ENCODE measurements around the gene LPCAT2. TPM values are rescaled to one million over a fixed set of nuclear protein-coding genes. Genes with fewer than 3 reads are reported as not detected.

LPCAT2 gene
- total RNA-seq, 1 experiment from 2014 or later = 25.2 TPM

- no peaks in the 10 kb centered on the region for H3K36me3 ChIP-seq (ENCODE audit: control insufficient read depth, insufficient read depth, low read length)
- H3K27me3 ChIP-seq (replicated peaks; ENCODE audit: control insufficient read depth, insufficient read depth, low read length) = no peaks in the 10 kb centered on the region
- no peaks in the 10 kb centered on the region for H3K36me3 Mint-ChIP-seq (ENCODE audit: insufficient read depth, unreplicated experiment)
- intact Hi-C loops (cut with micrococcal nuclease; ENCODE audit: unreplicated experiment) = no loop called here
- CTCF ChIA-PET = no interaction called here
- no TSS peak for BruUV-seq (replicated peaks)
- no peaks in the 10 kb centered on the region for H3K9me3 Mint-ChIP-seq (ENCODE audit: unreplicated experiment)
- no peaks in the 10 kb centered on the region for H3K9me3 ChIP-seq
- no peak overlapping the region for H3K27ac Mint-ChIP-seq (ENCODE audit: unreplicated experiment)
- H3K4me3 Mint-ChIP-seq (ENCODE audit: unreplicated experiment) = no peak overlapping the region
- POLR2A ChIA-PET = no interaction called here
- peaks cover 6% of the 10 kb centered on the region for H3K4me1 Mint-ChIP-seq (ENCODE audit: low read depth, unreplicated experiment)
- H3K4me3 ChIP-seq (ENCODE audit: low read depth, low read length) = no peak overlapping the region
- H3K27me3 Mint-ChIP-seq (ENCODE audit: insufficient read depth, unreplicated experiment) = peaks cover 18% of the 10 kb centered on the region
- DNase-seq = no peak
- no peaks in the 10 kb centered on the region for H3K4me1 ChIP-seq
- no peak for TF ChIP-seq CTCF (IDR thresholded peaks at IDR 0.05; ENCODE audit: insufficient read depth in 1 of 2, low read depth in 1 of 2, low read length in 1 of 2, severe bottlenecking in 1 of 2, unreplicated experiment in 1 of 2)
These were observed 27.8 kb upstream of the LPCAT2 start for GRCh38 chr16:55481023-55481422.

- H3K27me3 ChIP-seq (replicated peaks; ENCODE audit: control insufficient read depth, insufficient read depth, low read length) = no peaks in the 10 kb centered on the region
- no peak for DNase-seq
- ChIA-PET POLR2A (no interaction called here), CTCF (no interaction called here)
- H3K4me3 ChIP-seq (ENCODE audit: low read depth, low read length) = no peak overlapping the region
- Mint-ChIP-seq H3K36me3 (ENCODE audit: insufficient read depth, unreplicated experiment) (no peaks in the 10 kb centered on the region), H3K27me3 (ENCODE audit: insufficient read depth, unreplicated experiment) (peaks cover 18% of the 10 kb centered on the region), H3K4me1 (ENCODE audit: low read depth, unreplicated experiment) (peaks cover 6% of the 10 kb centered on the region), H3K27ac (ENCODE audit: unreplicated experiment) (no peak overlapping the region), H3K9me3 (ENCODE audit: unreplicated experiment) (no peaks in the 10 kb centered on the region), H3K4me3 (ENCODE audit: unreplicated experiment) (no peak overlapping the region)
- H3K9me3 ChIP-seq = no peaks in the 10 kb centered on the region
- no peak for TF ChIP-seq CTCF (IDR thresholded peaks at IDR 0.05; ENCODE audit: insufficient read depth in 1 of 2, low read depth in 1 of 2, low read length in 1 of 2, severe bottlenecking in 1 of 2, unreplicated experiment in 1 of 2)
- intact Hi-C loops (cut with micrococcal nuclease; ENCODE audit: unreplicated experiment) = no loop called here
- H3K4me1 ChIP-seq = no peaks in the 10 kb centered on the region
- no TSS peak for BruUV-seq (replicated peaks)
- H3K36me3 ChIP-seq (ENCODE audit: control insufficient read depth, insufficient read depth, low read length) = no peaks in the 10 kb centered on the region
These were observed 26.8 kb upstream of the LPCAT2 start for GRCh38 chr16:55482056-55482455.

DNA sequence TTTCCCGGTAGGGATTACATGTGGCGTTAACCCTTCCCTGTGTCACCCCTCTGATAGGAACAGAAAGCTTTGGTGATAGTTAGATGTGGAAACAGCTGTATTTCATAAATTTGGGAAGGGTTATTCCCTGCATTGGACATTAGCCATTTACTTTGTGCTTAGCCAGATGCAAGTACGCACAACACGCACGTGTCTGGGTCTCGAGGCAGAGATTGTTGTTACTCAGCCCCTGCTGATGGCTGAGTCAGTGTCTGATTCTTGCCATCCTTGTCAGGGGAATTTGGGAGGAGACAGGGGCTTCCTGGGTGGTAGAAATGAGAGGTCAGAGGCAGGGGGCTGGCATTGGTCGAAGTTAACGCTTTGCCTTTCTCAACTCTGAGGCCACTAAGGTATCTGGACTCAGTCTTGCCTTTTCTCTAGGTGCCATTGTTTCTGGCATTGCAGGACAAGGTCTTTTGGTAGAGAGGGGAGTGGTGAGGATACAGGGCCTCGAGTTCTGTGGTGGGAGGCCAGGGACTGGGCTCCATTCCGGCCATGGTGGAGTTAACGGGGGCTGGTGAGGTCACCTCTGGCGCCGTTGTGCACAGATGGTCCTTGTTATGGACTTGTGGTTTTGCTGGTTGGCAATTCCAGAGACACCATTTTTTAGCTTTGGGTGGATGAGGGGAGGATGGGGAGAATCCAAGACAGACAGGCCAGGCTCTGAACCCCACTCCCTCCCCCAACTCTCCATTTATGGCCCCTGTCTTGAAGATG, 21.6 kb upstream of the LPCAT2 start:
- peak in 1 of 2 experiments; percentile 13 for DNase-seq
- Mint-ChIP-seq H3K4me1 (ENCODE audit: low read depth, unreplicated experiment) (no peaks in the 10 kb centered on the region), H3K9me3 (ENCODE audit: unreplicated experiment) (no peaks in the 10 kb centered on the region), H3K36me3 (ENCODE audit: insufficient read depth, unreplicated experiment) (no peaks in the 10 kb centered on the region), H3K27me3 (ENCODE audit: insufficient read depth, unreplicated experiment) (peaks cover 8% of the 10 kb centered on the region), H3K4me3 (ENCODE audit: unreplicated experiment) (no peak overlapping the region), H3K27ac (ENCODE audit: unreplicated experiment) (no peak overlapping the region)
- H3K9me3 ChIP-seq = no peaks in the 10 kb centered on the region
- no peak overlapping the region for H3K4me3 ChIP-seq (ENCODE audit: low read depth, low read length)
- intact Hi-C loops (cut with micrococcal nuclease; ENCODE audit: unreplicated experiment) = no loop called here
- CTCF ChIA-PET = no interaction called here
- H3K27me3 ChIP-seq (replicated peaks; ENCODE audit: control insufficient read depth, insufficient read depth, low read length) = no peaks in the 10 kb centered on the region
- POLR2A ChIA-PET = no interaction called here
- TF ChIP-seq CTCF (IDR thresholded peaks at IDR 0.05; ENCODE audit: insufficient read depth in 1 of 2, low read depth in 1 of 2, low read length in 1 of 2, severe bottlenecking in 1 of 2, unreplicated experiment in 1 of 2) = no peak
- no peaks in the 10 kb centered on the region for H3K4me1 ChIP-seq
- BruUV-seq (replicated peaks) = no TSS peak
- H3K36me3 ChIP-seq (ENCODE audit: control insufficient read depth, insufficient read depth, low read length) = no peaks in the 10 kb centered on the region
